Activated T-helper 9 cell treated with anti-CD3 and anti-CD28 coated beads, Interleukin-2, amount 50 U/mL, for 16 hours (primary cell): ENCODE results near the gene MRPL50.

Source experiments
- DNase-seq: peaks from one replicate; pipeline ENCODE4 v3.0.0-alpha.2; 2020; ENCODE audit warnings: low read depth

MRPL50 gene

GRCh38 chr9:101375546-101375945 is 22.9 kb downstream of the MRPL50 start:
- DNase-seq: no peak

DNA sequence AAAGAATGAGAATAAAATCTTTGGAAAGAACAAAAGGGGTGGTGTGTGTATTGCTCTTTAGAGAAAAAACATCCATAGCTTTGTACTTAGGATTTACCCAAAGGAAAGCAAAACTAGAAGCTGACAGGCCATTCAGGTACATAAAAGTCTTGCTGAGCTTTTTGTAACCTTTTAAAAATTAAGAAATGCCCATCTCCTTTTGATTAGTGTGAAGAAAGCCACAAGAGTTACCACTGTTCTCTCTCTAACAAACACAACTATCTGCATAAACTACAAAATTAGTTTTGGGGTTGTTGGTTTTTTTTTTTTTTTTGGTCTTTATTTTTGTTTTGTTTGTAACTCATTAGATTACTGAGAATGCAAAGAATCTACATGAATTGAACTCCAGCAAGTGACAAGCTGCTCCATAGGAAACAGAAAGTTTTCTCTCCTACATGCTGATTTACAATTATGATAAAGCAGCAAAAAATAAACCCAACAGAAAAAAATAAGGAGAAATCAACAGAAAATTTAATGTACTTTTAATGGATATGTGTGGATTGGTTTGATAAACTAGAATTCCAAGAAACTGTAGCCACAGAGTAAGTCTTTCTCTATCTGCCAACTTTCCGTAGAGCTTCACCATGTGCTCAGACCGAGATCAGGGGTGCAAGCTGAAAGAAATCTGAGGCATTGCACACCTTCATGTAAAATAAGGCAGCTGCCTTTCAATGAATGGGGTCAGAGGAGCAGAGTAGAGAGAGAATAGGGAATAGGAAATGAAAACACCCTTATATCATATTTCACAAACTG is 25.9 kb downstream of the MRPL50 start:
- no peak for DNase-seq

- no peak for DNase-seq
Observed at GRCh38 chr9:101371813-101372212, 26.6 kb downstream of the MRPL50 start.

- no peak for DNase-seq
Observed at GRCh38 chr9:101369884-101370531, 28.4 kb downstream of the MRPL50 start.

GRCh38 chr9:101369286-101369685 is 29.1 kb downstream of the MRPL50 start:
- DNase-seq: no peak

- DNase-seq: no peak
Observed at GRCh38 chr9:101367323-101367722, 31.1 kb downstream of the MRPL50 start.

DNA sequence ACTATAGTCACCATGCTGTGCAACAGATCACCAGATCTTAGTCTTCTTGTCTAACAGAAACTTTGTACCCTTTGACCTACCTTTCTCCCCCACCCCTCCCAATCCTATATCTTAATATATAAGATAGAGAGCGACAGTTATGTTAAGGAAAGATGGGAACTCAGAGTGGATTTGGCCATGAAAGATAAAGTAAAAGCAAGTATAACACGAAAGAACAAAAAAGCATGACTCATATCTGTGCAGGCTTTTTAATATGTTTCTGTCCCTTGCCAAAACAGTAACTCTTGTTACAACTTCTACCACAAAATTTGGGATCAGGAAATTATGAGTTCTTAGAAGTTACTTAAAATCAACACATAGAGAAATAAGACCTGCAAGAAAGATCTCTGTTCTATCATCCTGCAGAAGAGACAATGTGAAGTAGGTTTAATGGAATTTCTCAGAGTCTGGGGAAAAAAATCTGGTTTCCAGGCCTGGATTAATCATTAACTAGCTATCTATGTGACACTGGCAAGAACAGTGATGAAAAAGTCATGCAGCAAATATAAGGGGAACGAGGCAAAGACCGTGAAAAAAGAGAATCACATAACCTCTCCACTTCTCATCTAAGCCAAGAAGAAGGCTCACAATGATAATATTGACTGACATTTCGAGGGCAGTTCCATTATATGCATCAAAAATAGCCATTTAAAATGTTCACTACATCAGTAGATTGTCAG is 32.2 kb downstream of the MRPL50 start:
- DNase-seq: no peak

- no peak for DNase-seq
Observed at GRCh38 chr9:101365181-101365580, 33.2 kb downstream of the MRPL50 start.

- no peak for DNase-seq
Observed at GRCh38 chr9:101362450-101362849, 36.0 kb downstream of the MRPL50 start.

DNA sequence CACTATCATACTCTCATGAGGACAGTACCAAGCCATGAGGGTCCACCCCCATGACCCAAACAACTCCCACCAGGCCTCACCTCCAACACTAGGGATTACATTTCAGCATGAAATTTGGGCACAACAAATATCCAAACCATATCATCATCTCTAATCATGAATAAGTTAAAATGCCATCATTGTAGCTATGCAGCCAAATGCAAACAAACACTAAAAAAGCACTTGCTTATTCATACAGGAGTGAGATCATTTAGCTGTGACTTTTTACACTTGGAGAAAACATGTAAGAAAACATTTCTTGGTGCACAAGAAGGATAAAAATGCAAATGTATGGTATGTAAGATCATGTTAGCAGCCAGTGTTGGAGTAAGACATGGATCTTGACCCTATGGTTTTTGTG is 37.8 kb downstream of the MRPL50 start:
- DNase-seq: no peak

DNA sequence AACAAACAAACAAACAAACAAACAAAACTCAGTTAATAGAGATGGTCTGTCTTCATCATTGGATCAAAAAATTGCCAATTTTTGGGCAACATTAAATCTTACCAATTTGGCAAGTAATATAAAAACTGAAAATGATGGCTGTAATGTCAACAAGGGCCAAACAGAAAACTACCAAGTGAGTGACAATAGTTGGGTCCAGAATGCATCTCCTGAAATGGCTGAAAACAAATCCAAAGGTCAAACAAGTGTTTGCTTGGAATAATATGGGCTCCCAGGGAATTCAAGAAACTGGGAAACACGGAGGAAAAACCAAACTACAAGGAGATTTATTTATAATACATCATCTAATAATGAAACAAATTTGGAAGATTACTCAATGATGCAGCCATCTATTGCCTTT is 38.7 kb downstream of the MRPL50 start:
- DNase-seq: no peak

- no peak for DNase-seq
Observed at GRCh38 chr9:101356619-101357018, 41.8 kb downstream of the MRPL50 start.

- DNase-seq: no peak
Observed at GRCh38 chr9:101354765-101355708, 43.4 kb downstream of the MRPL50 start.

- no peak for DNase-seq
Observed at GRCh38 chr9:101354143-101354764, 44.2 kb downstream of the MRPL50 start.

DNA sequence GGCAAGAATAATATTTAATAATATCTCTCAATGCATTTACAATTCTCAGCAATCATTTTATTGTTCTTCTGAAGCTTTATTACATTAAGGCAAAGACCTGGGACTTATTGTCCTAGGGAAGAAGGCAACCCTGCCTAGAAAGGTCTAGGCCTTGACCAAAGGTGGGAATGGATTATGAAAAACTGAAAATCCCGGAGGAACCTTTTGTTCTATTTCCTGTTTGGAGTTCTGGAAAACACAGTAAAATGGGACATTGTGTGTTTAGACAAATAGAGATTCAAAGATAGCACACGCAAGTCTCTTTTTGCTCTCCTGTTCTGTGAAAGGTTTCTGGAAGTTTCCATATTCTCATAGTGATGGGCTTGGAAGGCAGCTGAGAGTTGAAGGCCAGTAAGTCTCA is 44.7 kb downstream of the MRPL50 start:
- DNase-seq: no peak

DNA sequence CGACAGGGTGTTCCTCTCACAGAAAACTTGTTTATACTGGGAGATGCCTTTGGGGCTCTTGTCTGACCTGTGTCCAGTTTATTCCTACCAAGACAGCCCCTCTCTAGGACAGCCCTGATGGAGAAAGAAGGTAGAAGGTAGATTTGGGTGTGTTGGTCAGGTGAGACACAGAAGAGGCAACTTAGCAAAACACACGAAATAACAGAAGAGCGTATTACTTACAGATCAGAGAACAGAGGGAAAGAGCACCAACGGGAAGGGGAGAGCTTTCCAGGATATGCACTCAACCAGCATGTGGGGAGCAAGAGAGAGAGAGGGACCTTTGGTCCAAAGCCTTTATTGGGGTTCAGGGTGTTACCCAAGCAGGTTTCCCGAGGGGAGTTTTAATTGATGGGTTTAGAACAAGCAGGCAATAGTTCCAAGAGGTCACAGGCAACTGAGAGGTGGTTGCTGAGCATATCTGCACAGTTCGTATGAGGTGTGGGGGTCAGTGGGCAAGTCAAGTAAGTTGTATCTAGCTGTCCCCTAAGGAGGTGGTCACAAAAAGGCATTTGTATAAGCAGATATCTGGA is 45.4 kb downstream of the MRPL50 start:
- DNase-seq: no peak

DNA sequence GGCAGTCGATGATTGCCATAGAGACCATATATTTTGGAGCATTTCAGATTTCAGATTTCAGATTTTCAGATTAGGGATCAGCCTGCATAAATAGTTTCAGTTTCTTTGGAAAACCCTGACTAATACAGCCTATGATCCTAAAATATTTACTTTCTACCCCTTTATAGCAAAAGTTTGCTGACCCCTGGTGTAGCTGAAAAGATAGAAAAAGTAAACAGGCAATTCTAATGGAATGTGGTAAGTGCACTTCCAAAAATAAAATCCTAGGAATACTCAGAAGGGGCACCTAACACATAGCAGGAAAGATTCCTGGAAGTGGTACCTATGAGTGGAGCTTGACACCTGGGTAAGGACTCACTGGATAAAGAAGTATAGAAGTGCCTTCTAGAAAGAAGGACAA is 48.1 kb downstream of the MRPL50 start:
- DNase-seq: no peak

GRCh38 chr9:101342595-101342994 is 55.8 kb downstream of the MRPL50 start:
- DNase-seq: no peak

- no peak for DNase-seq
Observed at GRCh38 chr9:101341958-101342357, 56.5 kb downstream of the MRPL50 start.
